CD14-positive monocyte (primary cell): Measurements from ENCODE around the gene SERPINE1. TPM values are rescaled to one million over a fixed set of nuclear protein-coding genes. Genes with fewer than 3 reads are reported as not detected.

Source experiments
- DNase-seq, 3 donors: peaks; one replicate each; pipeline ENCODE4 v3.0.0-alpha.2; 2011 to 2022
- H2AFZ ChIP-seq: 2 replicates; pipeline ENCODE4 v1.6.0; 2012; ENCODE audit warnings: mild to moderate bottlenecking, low read depth, low read length, inconsistent platforms; ENCODE audit not compliant: insufficient read depth, poor library complexity, severe bottlenecking
- H3K27ac ChIP-seq, 2 donors: 1 replicate in 1 of 2; 2 replicates in 1 of 2; pipeline ENCODE4 v1.5.1; 2012 to 2013; ENCODE audit warnings: low read length in 2 of 2, control low read depth in 1 of 2, inconsistent platforms in 1 of 2, low read depth in 1 of 2, mild to moderate bottlenecking in 1 of 2
- H3K27me3 ChIP-seq, 2 donors: one replicate each; pipeline versions ENCODE4 v1.6.0 to v1.6.1; 2011 to 2013; ENCODE audit warnings: low read length in 2 of 2; ENCODE audit not compliant: control insufficient read depth in 2 of 2, insufficient read depth in 2 of 2
- H3K36me3 ChIP-seq, 2 donors: replicated peaks in 1 of 2; 1 replicate in 1 of 2; 2 replicates in 1 of 2; pipeline versions ENCODE4 v1.5.1 to v1.6.1; 2012 to 2013; ENCODE audit warnings: low read length in 2 of 2, control low read depth in 1 of 2, inconsistent platforms in 1 of 2, mild to moderate bottlenecking in 1 of 2; ENCODE audit not compliant: insufficient read depth in 2 of 2, control insufficient read depth in 1 of 2
- H3K4me1 ChIP-seq, 2 donors: 1 replicate in 1 of 2; 2 replicates in 1 of 2; pipeline versions ENCODE4 v1.5.1 to v1.6.1; 2012 to 2013; ENCODE audit warnings: low read length in 2 of 2, control low read depth in 1 of 2, inconsistent platforms in 1 of 2, mild to moderate bottlenecking in 1 of 2, moderate library complexity in 1 of 2; ENCODE audit not compliant: insufficient read depth in 2 of 2, control insufficient read depth in 1 of 2
- H3K4me2 ChIP-seq: replicated peaks from 2 replicates; pipeline ENCODE3; 2012; ENCODE audit warnings: low read length, moderate library complexity, mild to moderate bottlenecking; ENCODE audit not compliant: poor library complexity, severe bottlenecking; ENCODE audit errors: extremely low read depth
- H3K4me3 ChIP-seq, 3 experiments: fragments of 200-600 bp in 1 of 3; sonication (generic) in 1 of 3; replicated peaks in 1 of 3; 1 replicate in 2 of 3; 2 replicates in 1 of 3; pipeline ENCODE4 v1.5.1; 2011 to 2013; ENCODE audit warnings: low read length in 3 of 3, mild to moderate bottlenecking in 3 of 3, control low read depth in 2 of 3, low read depth in 2 of 3, inconsistent platforms in 1 of 3, moderate library complexity in 1 of 3
- H3K79me2 ChIP-seq: 2 replicates; pipeline ENCODE4 v1.6.0; 2012; ENCODE audit warnings: mild to moderate bottlenecking, control low read depth, inconsistent platforms, low read length, moderate library complexity; ENCODE audit not compliant: insufficient read depth
- H3K9ac ChIP-seq: 2 replicates; pipeline ENCODE4 v1.6.0; 2017; ENCODE audit warnings: low read length, mild to moderate bottlenecking; ENCODE audit not compliant: insufficient read depth, poor library complexity, severe bottlenecking
- H3K9me3 ChIP-seq, 2 donors: replicated peaks in 1 of 2; 1 replicate in 1 of 2; 2 replicates in 1 of 2; pipeline versions ENCODE4 v1.5.1 to v1.6.1; 2012 to 2013; ENCODE audit warnings: low read length in 2 of 2, control low read depth in 1 of 2; ENCODE audit not compliant: control insufficient read depth in 1 of 2, insufficient read depth in 1 of 2
- H4K20me1 ChIP-seq: 2 replicates; pipeline ENCODE4 v1.6.0; 2012; ENCODE audit warnings: mild to moderate bottlenecking, low read length, control low read depth, moderate library complexity; ENCODE audit not compliant: insufficient read depth
- H3K27ac Mint-ChIP-seq, 7 donors: one replicate each; pipeline ENCODE4 v1.8.0; 2020; ENCODE audit warnings: mild to moderate bottlenecking in 7 of 7, mixed read lengths in 7 of 7, moderate library complexity in 6 of 7, inconsistent platforms in 2 of 7
- H3K27me3 Mint-ChIP-seq, 3 donors: one replicate each; pipeline ENCODE4 v1.8.0; 2021 to 2022; ENCODE audit warnings: low read depth in 3 of 3, mild to moderate bottlenecking in 3 of 3, mixed read lengths in 3 of 3, moderate library complexity in 3 of 3, inconsistent platforms in 1 of 3
- H3K36me3 Mint-ChIP-seq, 2 donors: one replicate each; pipeline ENCODE4 v1.8.0; 2020; ENCODE audit warnings: mixed read lengths in 2 of 2, inconsistent platforms in 1 of 2, mild to moderate bottlenecking in 1 of 2
- H3K4me1 Mint-ChIP-seq: one replicate; pipeline ENCODE4 v1.8.0; 2020; ENCODE audit warnings: mild to moderate bottlenecking, mixed read lengths
- H3K4me3 Mint-ChIP-seq, 2 donors: one replicate each; pipeline ENCODE4 v1.8.0; 2020; ENCODE audit warnings: mild to moderate bottlenecking in 2 of 2, mixed read lengths in 2 of 2, moderate library complexity in 1 of 2
- H3K9me3 Mint-ChIP-seq, 7 donors: one replicate each; pipeline ENCODE4 v1.8.0; 2020 to 2022; ENCODE audit warnings: mixed read lengths in 7 of 7, mild to moderate bottlenecking in 6 of 7, moderate library complexity in 6 of 7, inconsistent platforms in 2 of 7
- CTCF ChIP-seq: fragments of 200-600 bp; IDR thresholded peaks from one replicate; pipeline ENCODE4 v1.8.0; 2022; ENCODE audit warnings: antibody characterized with exemption, mild to moderate bottlenecking
- WGBS: methylation state at CpG from one replicate; pipeline ENCODE4 v1.1.5; 2013; ENCODE audit warnings: missing lambda C conversion rate; ENCODE audit not compliant: insufficient coverage; 5-methylcytosine and 5-hydroxymethylcytosine counted together
- intact Hi-C, 2 donors: fragments of 100-400 bp; cut with micrococcal nuclease; formaldehyde crosslinking; loops; one replicate each; pipeline versions ENCODE4 v1.15.0 to v1.15.1; 2023
- polyA plus RNA-seq, 3 donors: library from polyadenylated mRNA; depleted of rRNA in 1 of 3; unstranded in 2 of 3; stranded (reverse) in 1 of 3; fragments of 300-500 nt in 2 of 3; fragments of >200 nt in 1 of 3; fragmentation: Illumina TruSeq in 2 of 3; gene quantifications; 1 replicate in 2 of 3; 2 replicates in 1 of 3; pipeline ENCODE4 v1.2.3, GENCODE V29; 2012 to 2021

The SERPINE1 gene
- polyA plus RNA-seq, 3 donors = 0.07 to 0.21 (median 0.16) TPM

GRCh38 chr7:101118856-101119255, 8.0 kb upstream of the SERPINE1 start:
- Mint-ChIP-seq H3K27me3 (peaks cover 10 to 51% (median 23%) of the 10 kb centered on the region in 3 donors), H3K36me3 (no peaks in the 10 kb centered on the region), H3K27ac (no peak overlapping the region), H3K9me3 (peaks cover 0 to 2% (median 0%) of the 10 kb centered on the region in 7 donors), H3K4me1 (peaks cover 10% of the 10 kb centered on the region), H3K4me3 (no peak overlapping the region)
- intact Hi-C loops = no loop called here
- H3K27ac ChIP-seq = no peak overlapping the region
- no peak for TF ChIP-seq CTCF
- no peak overlapping the region for H3K9ac ChIP-seq
- no peaks in the 10 kb centered on the region for H3K79me2 ChIP-seq
- H3K4me1 ChIP-seq = peaks cover 10 to 13% of the 10 kb centered on the region in 2 donors
- DNase-seq = no peak
- no peaks in the 10 kb centered on the region for H3K27me3 ChIP-seq
- no peak overlapping the region for H3K4me3 ChIP-seq
- no peaks in the 10 kb centered on the region for H3K36me3 ChIP-seq
- H2AFZ ChIP-seq = no peak overlapping the region
- H4K20me1 ChIP-seq = no peaks in the 10 kb centered on the region
- no peak overlapping the region for H3K4me2 ChIP-seq
- no CpG with 5 or more reads among the region's 3 CpGs for WGBS
- H3K9me3 ChIP-seq = no peaks in the 10 kb centered on the region

- no peaks in the 10 kb centered on the region for H3K36me3 Mint-ChIP-seq
- H3K9me3 Mint-ChIP-seq = peaks cover 0 to 2% (median 0%) of the 10 kb centered on the region in 7 donors
- H3K4me3 ChIP-seq = no peak overlapping the region
- no peak overlapping the region for H3K4me2 ChIP-seq
- H3K27ac Mint-ChIP-seq = no peak overlapping the region
- WGBS = 92% methylated on average over 1 of the region's 10 CpGs
- no peak overlapping the region for H3K4me3 Mint-ChIP-seq
- no peaks in the 10 kb centered on the region for H3K36me3 ChIP-seq
- no peaks in the 10 kb centered on the region for H3K9me3 ChIP-seq
- no peaks in the 10 kb centered on the region for H3K79me2 ChIP-seq
- H3K4me1 Mint-ChIP-seq = peaks cover 17% of the 10 kb centered on the region
- no peak overlapping the region for H2AFZ ChIP-seq
- DNase-seq = no peak
- H3K27me3 ChIP-seq = no peaks in the 10 kb centered on the region
- no peak overlapping the region for H3K27ac ChIP-seq
- peaks cover 19 to 23% of the 10 kb centered on the region in 2 donors for H3K4me1 ChIP-seq
- peaks cover 12 to 54% (median 22%) of the 10 kb centered on the region in 3 donors for H3K27me3 Mint-ChIP-seq
- intact Hi-C loops = no loop called here
- no peaks in the 10 kb centered on the region for H4K20me1 ChIP-seq
- no peak for TF ChIP-seq CTCF
- H3K9ac ChIP-seq = no peak overlapping the region
Observed at GRCh38 chr7:101119876-101120275, 7.0 kb upstream of the SERPINE1 start.
